A673 (cell line): ENCODE data around the gene MT1H. TPM values are rescaled to one million over a fixed set of nuclear protein-coding genes. Genes with fewer than 3 reads are reported as not detected.

ENCODE experiments used
- BruUV-seq: library from RNA; stranded (reverse); fragments of 400-500 nt; replicated peaks from 2 replicates; lab custom pipeline; 2021; lab: Mats Ljungman, UMichigan
- CTCF ChIA-PET: fragments of 300-600 bp; sonication (Branson Sonifier 250); formaldehyde crosslinking; loops from one replicate; lab custom pipeline; 2022; ENCODE audit warnings: antibody characterized with exemption; lab: Charles Lee
- POLR2A ChIA-PET: fragments of 300-600 bp; sonication (Branson Sonifier 250); formaldehyde crosslinking; loops from one replicate; lab custom pipeline; 2022; ENCODE audit warnings: antibody characterized with exemption; ENCODE audit not compliant: low non-redundant PET; lab: Charles Lee
- DNase-seq: peaks from one replicate; pipeline ENCODE4 v3.0.0-alpha.2; 2015; ENCODE audit warnings: low spot score
- H3K27ac ChIP-seq: fragments of 200-600 bp; sonication (generic); 2 replicates; pipeline ENCODE4 v1.5.1; 2016; ENCODE audit warnings: mixed run types, low read depth, mild to moderate bottlenecking, mixed read lengths, antibody characterized with exemption, low read length; ENCODE audit not compliant: poor library complexity, severe bottlenecking
- H3K27me3 ChIP-seq: fragments of 200-600 bp; sonication (generic); replicated peaks from 2 replicates; pipeline ENCODE4 v1.6.1; 2017; ENCODE audit warnings: mixed run types, low read depth, mild to moderate bottlenecking, mixed read lengths, antibody characterized with exemption, low read length; ENCODE audit not compliant: insufficient read depth, poor library complexity
- H3K36me3 ChIP-seq: fragments of 200-600 bp; sonication (generic); 2 replicates; pipeline ENCODE4 v1.6.1; 2016; ENCODE audit warnings: mixed run types, mild to moderate bottlenecking, mixed read lengths, antibody characterized with exemption, low read length; ENCODE audit not compliant: insufficient read depth, poor library complexity, severe bottlenecking
- H3K4me1 ChIP-seq: fragments of 200-600 bp; sonication (generic); 2 replicates; pipeline ENCODE4 v1.6.1; 2017; ENCODE audit warnings: mixed run types, mild to moderate bottlenecking, mixed read lengths, antibody characterized with exemption, low read length; ENCODE audit not compliant: insufficient read depth, poor library complexity, severe bottlenecking
- H3K4me3 ChIP-seq: fragments of 200-600 bp; sonication (generic); 2 replicates; pipeline ENCODE4 v1.5.1; 2016; ENCODE audit warnings: low read depth, mixed run types, mild to moderate bottlenecking, mixed read lengths, low read length; ENCODE audit not compliant: poor library complexity, severe bottlenecking
- H3K9me3 ChIP-seq: fragments of 200-600 bp; sonication (generic); 2 replicates; pipeline ENCODE4 v1.6.1; 2016; ENCODE audit warnings: mixed run types, low read depth, mild to moderate bottlenecking, mixed read lengths, antibody characterized with exemption, low read length; ENCODE audit not compliant: poor library complexity, severe bottlenecking
- EZH2 ChIP-seq: fragments of 200-600 bp; sonication (generic); IDR thresholded peaks from 2 replicates; pipeline ENCODE4 v1.6.1; 2017; ENCODE audit warnings: borderline replicate concordance, low read depth, mild to moderate bottlenecking, mixed read lengths, antibody characterized with exemption, low read length; ENCODE audit not compliant: poor library complexity, severe bottlenecking
- intact Hi-C: fragments of 100-400 bp; cut with micrococcal nuclease; formaldehyde crosslinking; loops from one replicate; pipeline ENCODE4 v1.10.0; 2022; ENCODE audit not compliant: unreplicated experiment
- total RNA-seq: library from RNA; stranded (reverse); gene quantifications from 2 replicates; pipeline ENCODE4 v1.2.3, GENCODE V29; 2021
- TF ChIP-seq, protein P1 (sequence below): fragments of 300-800, 200-600 bp; sonication (generic); conservative IDR thresholded peaks from 2 replicates; pipeline ENCODE4 v1.5.1; 2017; ENCODE audit warnings: low read depth, mild to moderate bottlenecking, antibody characterized with exemption, low read length, moderate library complexity, mixed read lengths

The MT1H gene
- total RNA-seq, 1 experiment from 2014 or later: 2.4 TPM

DNA sequence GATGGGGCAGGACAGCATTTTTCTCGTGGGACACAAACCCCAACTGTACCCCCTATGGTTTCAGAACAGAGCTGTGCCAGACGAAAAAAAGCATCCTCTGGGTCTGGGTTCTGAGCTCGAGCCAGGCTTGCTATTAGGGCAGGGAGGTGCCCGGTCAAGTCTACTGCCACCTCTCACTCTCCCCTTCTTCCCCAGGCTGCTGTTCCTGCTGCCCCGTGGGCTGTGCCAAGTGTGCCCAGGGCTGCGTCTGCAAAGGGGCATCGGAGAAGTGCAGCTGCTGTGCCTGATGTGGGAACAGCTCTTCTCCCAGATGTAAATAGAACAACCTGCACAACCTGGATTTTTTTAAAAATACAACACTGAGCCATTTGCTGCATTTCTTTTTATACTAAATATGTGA lies 42.9 kb upstream of the MT1H start:
- H3K4me3 ChIP-seq: no peak overlapping the region
- no peak for DNase-seq
- peaks cover 7% of the 10 kb centered on the region for H3K27me3 ChIP-seq
- TF ChIP-seq, protein P1, sequence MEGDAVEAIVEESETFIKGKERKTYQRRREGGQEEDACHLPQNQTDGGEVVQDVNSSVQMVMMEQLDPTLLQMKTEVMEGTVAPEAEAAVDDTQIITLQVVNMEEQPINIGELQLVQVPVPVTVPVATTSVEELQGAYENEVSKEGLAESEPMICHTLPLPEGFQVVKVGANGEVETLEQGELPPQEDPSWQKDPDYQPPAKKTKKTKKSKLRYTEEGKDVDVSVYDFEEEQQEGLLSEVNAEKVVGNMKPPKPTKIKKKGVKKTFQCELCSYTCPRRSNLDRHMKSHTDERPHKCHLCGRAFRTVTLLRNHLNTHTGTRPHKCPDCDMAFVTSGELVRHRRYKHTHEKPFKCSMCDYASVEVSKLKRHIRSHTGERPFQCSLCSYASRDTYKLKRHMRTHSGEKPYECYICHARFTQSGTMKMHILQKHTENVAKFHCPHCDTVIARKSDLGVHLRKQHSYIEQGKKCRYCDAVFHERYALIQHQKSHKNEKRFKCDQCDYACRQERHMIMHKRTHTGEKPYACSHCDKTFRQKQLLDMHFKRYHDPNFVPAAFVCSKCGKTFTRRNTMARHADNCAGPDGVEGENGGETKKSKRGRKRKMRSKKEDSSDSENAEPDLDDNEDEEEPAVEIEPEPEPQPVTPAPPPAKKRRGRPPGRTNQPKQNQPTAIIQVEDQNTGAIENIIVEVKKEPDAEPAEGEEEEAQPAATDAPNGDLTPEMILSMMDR: no peak
- no peaks in the 10 kb centered on the region for H3K9me3 ChIP-seq
- ChIA-PET CTCF (no interaction called here), POLR2A (no interaction called here)
- no TSS peak for BruUV-seq
- no peak overlapping the region for H3K27ac ChIP-seq
- H3K36me3 ChIP-seq: no peaks in the 10 kb centered on the region
- intact Hi-C loops: no loop called here
- H3K4me1 ChIP-seq: peaks cover 6% of the 10 kb centered on the region

DNA sequence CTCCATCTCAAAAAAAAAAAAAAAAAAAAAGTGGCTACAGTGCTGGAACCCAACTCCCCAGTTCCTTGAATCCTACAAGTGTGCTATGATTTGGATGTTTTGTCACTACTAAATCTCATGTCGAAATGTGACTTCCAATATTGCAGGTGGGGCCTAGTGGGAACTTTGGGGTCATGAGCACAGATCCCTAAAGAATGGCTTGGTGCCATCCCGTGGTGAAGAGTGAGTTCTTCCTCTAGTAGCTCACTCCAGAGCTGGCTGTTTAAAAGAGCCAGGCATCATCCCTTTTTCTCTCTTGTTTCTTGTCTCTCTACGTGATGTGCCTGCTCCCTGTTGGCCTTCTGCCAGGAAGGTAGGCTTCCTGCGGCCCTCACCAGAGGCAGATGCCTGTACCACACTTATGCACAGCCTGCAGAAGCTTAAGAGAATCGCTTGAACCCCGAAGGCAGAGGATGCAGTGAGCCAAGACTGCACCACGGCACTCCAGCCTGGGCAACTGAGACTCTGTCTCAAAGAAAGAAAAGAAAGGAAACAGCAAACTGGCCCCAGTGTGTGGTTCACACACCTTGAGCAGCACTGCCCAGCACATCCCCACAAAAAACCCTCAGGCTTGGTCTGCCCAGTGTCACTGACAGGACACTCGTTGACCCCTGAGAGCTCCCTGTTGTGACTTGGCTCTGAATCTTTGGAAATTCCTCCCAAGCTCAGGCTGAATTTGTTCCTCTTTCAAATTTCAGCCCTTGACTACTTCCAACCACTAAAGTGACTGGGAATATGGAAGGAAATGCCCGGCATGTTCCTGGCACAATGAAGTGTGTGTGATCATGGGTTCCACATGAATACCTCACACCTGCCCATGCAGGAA lies 40.9 kb upstream of the MT1H start:
- BruUV-seq: no TSS peak
- Histone ChIP-seq H3K27me3 (peaks cover 23% of the 10 kb centered on the region), H3K27ac (no peak overlapping the region), H3K4me1 (peaks cover 6% of the 10 kb centered on the region), H3K9me3 (no peaks in the 10 kb centered on the region), H3K36me3 (no peaks in the 10 kb centered on the region), H3K4me3 (no peak overlapping the region)
- intact Hi-C loops: no loop called here
- TF ChIP-seq, protein P1: no peak
- TF ChIP-seq EZH2: no peak
- POLR2A ChIA-PET: no interaction called here
- no peak for DNase-seq
- CTCF ChIA-PET: no interaction called here

DNA sequence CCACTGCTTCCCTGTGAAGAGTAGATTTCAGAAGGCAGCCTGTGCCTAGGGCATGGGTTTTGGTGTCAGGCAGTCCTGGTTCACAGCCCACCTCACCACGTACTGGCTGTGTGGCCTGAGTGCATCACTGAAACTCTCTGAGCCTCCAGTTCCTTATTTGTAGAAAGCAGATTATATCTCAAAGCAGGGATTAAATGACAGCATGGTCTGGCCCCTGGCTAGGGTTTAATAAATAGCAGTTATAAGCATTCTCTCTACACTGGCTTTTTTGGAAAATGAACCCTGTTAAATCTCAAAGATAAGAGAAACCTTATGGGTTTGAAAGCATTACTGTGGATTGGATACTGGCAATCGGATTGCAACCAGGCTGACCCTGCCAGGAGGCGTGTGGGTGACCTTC lies 40.1 kb upstream of the MT1H start:
- POLR2A ChIA-PET: no interaction called here
- Histone ChIP-seq H3K4me1 (peaks cover 6% of the 10 kb centered on the region), H3K27ac (no peak overlapping the region), H3K9me3 (no peaks in the 10 kb centered on the region), H3K27me3 (peaks cover 31% of the 10 kb centered on the region), H3K36me3 (no peaks in the 10 kb centered on the region), H3K4me3 (no peak overlapping the region)
- no peak for DNase-seq
- TF ChIP-seq, protein P1: no peak
- no peak for TF ChIP-seq EZH2
- intact Hi-C loops: no loop called here
- CTCF ChIA-PET: no interaction called here
- no TSS peak for BruUV-seq
